ENCODE measurements around the gene SYNC.

- TF ChIP-seq, protein P1, sequence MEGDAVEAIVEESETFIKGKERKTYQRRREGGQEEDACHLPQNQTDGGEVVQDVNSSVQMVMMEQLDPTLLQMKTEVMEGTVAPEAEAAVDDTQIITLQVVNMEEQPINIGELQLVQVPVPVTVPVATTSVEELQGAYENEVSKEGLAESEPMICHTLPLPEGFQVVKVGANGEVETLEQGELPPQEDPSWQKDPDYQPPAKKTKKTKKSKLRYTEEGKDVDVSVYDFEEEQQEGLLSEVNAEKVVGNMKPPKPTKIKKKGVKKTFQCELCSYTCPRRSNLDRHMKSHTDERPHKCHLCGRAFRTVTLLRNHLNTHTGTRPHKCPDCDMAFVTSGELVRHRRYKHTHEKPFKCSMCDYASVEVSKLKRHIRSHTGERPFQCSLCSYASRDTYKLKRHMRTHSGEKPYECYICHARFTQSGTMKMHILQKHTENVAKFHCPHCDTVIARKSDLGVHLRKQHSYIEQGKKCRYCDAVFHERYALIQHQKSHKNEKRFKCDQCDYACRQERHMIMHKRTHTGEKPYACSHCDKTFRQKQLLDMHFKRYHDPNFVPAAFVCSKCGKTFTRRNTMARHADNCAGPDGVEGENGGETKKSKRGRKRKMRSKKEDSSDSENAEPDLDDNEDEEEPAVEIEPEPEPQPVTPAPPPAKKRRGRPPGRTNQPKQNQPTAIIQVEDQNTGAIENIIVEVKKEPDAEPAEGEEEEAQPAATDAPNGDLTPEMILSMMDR (IDR thresholded peaks at IDR 0.05), result no peak
- TF ChIP-seq POLR2A (IDR thresholded peaks at IDR 0.05), result no peak
Measured at GRCh38 chr1:32684167-32684811, 18.3 kb downstream of the SYNC start.

All from adrenal gland (tissue), 5 donors.